Loucy (cell line): ENCODE results near the gene CFP.

Source experiments
- H2AFZ ChIP-seq: fragments of 200-600 bp; sonication (generic); 2 replicates; pipeline ENCODE4 v1.6.0; 2016; ENCODE audit warnings: antibody characterized with exemption, mild to moderate bottlenecking, low read length, moderate library complexity
- H3F3A ChIP-seq: fragments of 200-600 bp; 2 replicates; pipeline ENCODE4 v1.6.0; 2016; ENCODE audit warnings: antibody characterized with exemption, low read depth, mild to moderate bottlenecking
- H3K27me3 ChIP-seq: fragments of 200-600 bp; sonication (generic); 2 replicates; pipeline ENCODE4 v1.6.1; 2014; ENCODE audit warnings: low read length, mild to moderate bottlenecking; ENCODE audit not compliant: insufficient read depth, poor library complexity, severe bottlenecking
- H3K36me3 ChIP-seq: fragments of 200-600 bp; sonication (generic); 2 replicates; pipeline ENCODE4 v1.6.1; 2016; ENCODE audit warnings: low read length; ENCODE audit not compliant: insufficient read depth
- H3K4me1 ChIP-seq: fragments of 200-600 bp; sonication (generic); 2 replicates; pipeline ENCODE4 v1.5.1; 2014; ENCODE audit warnings: low read length, mild to moderate bottlenecking; ENCODE audit not compliant: insufficient read depth, poor library complexity, severe bottlenecking
- H3K4me2 ChIP-seq: fragments of 200-600 bp; sonication (generic); 2 replicates; pipeline ENCODE4 v1.6.0; 2014; ENCODE audit warnings: antibody characterized with exemption, low read length, low read depth, mild to moderate bottlenecking; ENCODE audit not compliant: poor library complexity, severe bottlenecking
- H3K4me3 ChIP-seq: fragments of 200-600 bp; sonication (generic); 2 replicates; pipeline ENCODE4 v1.5.1; 2014; ENCODE audit warnings: low read length, mild to moderate bottlenecking, mixed read lengths; ENCODE audit not compliant: poor library complexity, severe bottlenecking
- H3K79me2 ChIP-seq: fragments of 200-600 bp; sonication (generic); 2 replicates; pipeline ENCODE4 v1.6.1; 2014; ENCODE audit warnings: low read length; ENCODE audit not compliant: insufficient read depth
- H3K9ac ChIP-seq: fragments of 200-600 bp; sonication (generic); 2 replicates; pipeline ENCODE4 v1.6.0; 2014; ENCODE audit warnings: mild to moderate bottlenecking, low read depth, low read length, moderate library complexity; ENCODE audit not compliant: poor library complexity, severe bottlenecking
- H3K9me2 ChIP-seq: fragments of 200-600 bp; sonication (generic); replicated peaks from 2 replicates; pipeline ENCODE4 v1.6.1; 2016; ENCODE audit warnings: low read depth, low read length, mixed read lengths
- H3K9me3 ChIP-seq: fragments of 200-600 bp; sonication (generic); 2 replicates; pipeline ENCODE4 v1.6.1; 2014; ENCODE audit warnings: mild to moderate bottlenecking, antibody characterized with exemption, low read length, low read depth; ENCODE audit not compliant: insufficient read depth
- H4K20me1 ChIP-seq: fragments of 200-600 bp; sonication (generic); 2 replicates; pipeline ENCODE4 v1.6.0; 2014; ENCODE audit warnings: antibody characterized with exemption, low read length, mild to moderate bottlenecking; ENCODE audit not compliant: insufficient read depth, poor library complexity, severe bottlenecking
- CTCF ChIP-seq: fragments of 200-600 bp; sonication (generic); conservative IDR thresholded peaks from 2 replicates; pipeline ENCODE4 v1.5.1; 2014; ENCODE audit warnings: mild to moderate bottlenecking, antibody characterized with exemption, low read length
- EZH2phosphoT487 ChIP-seq: fragments of 200-600 bp; IDR thresholded peaks from 2 replicates; pipeline ENCODE4 v1.6.1; 2018; ENCODE audit warnings: antibody characterized with exemption, mild to moderate bottlenecking, moderate library complexity, borderline replicate concordance

CFP gene

DNA sequence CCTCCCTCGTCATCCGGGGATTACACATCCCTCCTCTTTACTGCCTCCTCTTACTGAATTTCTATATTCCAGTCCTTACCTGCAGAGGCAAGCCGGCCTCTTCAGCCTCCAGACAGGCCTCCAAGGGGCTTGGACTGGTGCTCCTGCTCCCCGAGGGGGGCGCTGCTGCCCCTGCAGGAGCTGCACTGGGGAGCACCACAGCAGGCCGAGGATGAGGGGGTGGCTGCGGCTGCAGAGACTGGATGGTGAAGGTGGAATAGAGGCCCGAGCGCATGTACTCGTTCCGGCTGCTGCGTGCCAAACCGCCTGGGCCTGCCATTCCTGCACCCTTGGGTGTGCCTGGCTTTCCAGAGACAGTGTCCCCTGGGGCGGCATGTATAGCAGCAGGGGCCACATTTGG, 9.1 kb upstream of the CFP start:
- H3K9me3 ChIP-seq: no peaks in the 10 kb centered on the region
- peaks cover 3% of the 10 kb centered on the region; the same call in 1 of the 2 replicates for H3K79me2 ChIP-seq
- no peaks in the 10 kb centered on the region for H3K9me2 ChIP-seq
- H3K4me3 ChIP-seq: no peak overlapping the region
- H3K9ac ChIP-seq: no peak overlapping the region
- no peaks in the 10 kb centered on the region for H3K27me3 ChIP-seq
- no peaks in the 10 kb centered on the region for H4K20me1 ChIP-seq
- H3K36me3 ChIP-seq: peaks cover 41% of the 10 kb centered on the region; the same call in 1 of the 2 replicates
- no peak overlapping the region for H3K4me2 ChIP-seq
- H3K4me1 ChIP-seq: no peaks in the 10 kb centered on the region
- TF ChIP-seq EZH2phosphoT487 (no peak), CTCF (no peak)
- H3F3A ChIP-seq: no peaks in the 10 kb centered on the region
- H2AFZ ChIP-seq: no peak overlapping the region

DNA sequence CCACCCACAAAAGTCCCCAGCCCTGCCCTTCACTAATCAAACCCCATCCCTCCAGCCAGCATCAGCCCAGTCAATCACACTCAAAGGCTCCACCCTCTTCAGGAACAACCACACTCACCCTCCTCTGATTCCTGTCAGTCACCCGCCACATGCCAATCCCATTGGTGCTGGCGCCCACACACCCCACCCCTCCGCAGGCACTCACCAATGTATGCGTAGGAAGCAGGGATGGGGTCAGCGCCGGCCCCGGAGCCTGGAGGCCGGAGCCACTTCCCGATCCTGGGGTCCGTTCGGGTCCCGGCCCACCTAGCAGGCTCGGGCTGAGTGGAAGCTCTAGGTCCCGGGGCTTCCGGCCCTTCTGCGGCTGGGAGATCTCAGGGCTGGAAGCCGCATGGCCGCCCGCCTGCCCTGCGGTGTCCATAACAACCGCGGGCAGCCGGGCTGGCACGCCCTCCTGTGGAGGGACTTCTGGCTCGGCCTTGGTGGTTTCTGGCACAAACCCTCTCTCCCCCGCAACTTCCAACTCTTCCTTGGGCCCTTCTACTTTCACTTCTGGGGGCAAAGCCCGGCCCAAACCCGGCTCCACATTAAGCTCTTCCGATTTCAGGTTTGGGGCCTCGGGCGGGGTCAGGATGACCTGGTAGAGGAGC, 7.9 kb upstream of the CFP start:
- Histone ChIP-seq H3K36me3 (peaks cover 41% of the 10 kb centered on the region; the same call in 1 of the 2 replicates), H3K9ac (no peak overlapping the region), H3K79me2 (no peaks in the 10 kb centered on the region), H3K4me1 (no peaks in the 10 kb centered on the region), H3K4me3 (no peak overlapping the region), H3K4me2 (no peak overlapping the region), H3F3A (no peaks in the 10 kb centered on the region), H3K27me3 (no peaks in the 10 kb centered on the region), H3K9me3 (no peaks in the 10 kb centered on the region), H2AFZ (no peak overlapping the region), H3K9me2 (no peaks in the 10 kb centered on the region), H4K20me1 (no peaks in the 10 kb centered on the region)
- TF ChIP-seq EZH2phosphoT487: no peak
- no peak for TF ChIP-seq CTCF

- Histone ChIP-seq H3F3A (no peaks in the 10 kb centered on the region), H3K27me3 (no peaks in the 10 kb centered on the region), H3K4me3 (no peak overlapping the region), H2AFZ (no peak overlapping the region), H3K9ac (no peak overlapping the region), H3K79me2 (no peaks in the 10 kb centered on the region), H4K20me1 (no peaks in the 10 kb centered on the region), H3K9me3 (no peaks in the 10 kb centered on the region), H3K36me3 (peaks cover 25% of the 10 kb centered on the region; the same call in 1 of the 2 replicates), H3K9me2 (no peaks in the 10 kb centered on the region), H3K4me2 (no peak overlapping the region), H3K4me1 (peaks cover 4% of the 10 kb centered on the region)
- TF ChIP-seq CTCF (no peak), EZH2phosphoT487 (no peak)
Measured at GRCh38 chrX:47634871-47635575, 5.3 kb upstream of the CFP start.
